ENCODE results near the gene EXOC6B.

The EXOC6B gene

GRCh38 chr2:72133721-72134407, 692.0 kb downstream of the EXOC6B start:
- TF ChIP-seq CTCF (IDR thresholded peaks at IDR 0.05; ENCODE audit: low read depth, low read length), result no peak
- no peak overlapping the region for H3K27ac ChIP-seq
- no peak for DNase-seq
- no peaks in the 10 kb centered on the region for H3K27me3 ChIP-seq (ENCODE audit: insufficient read depth, low read depth, severe bottlenecking)
- H3K4me3 ChIP-seq (ENCODE audit: low read depth, low read length), result no peak overlapping the region
- no peaks in the 10 kb centered on the region for H3K36me3 ChIP-seq
- no peaks in the 10 kb centered on the region for H3K9me3 ChIP-seq (ENCODE audit: severe bottlenecking)

GRCh38 chr2:72132981-72133720, 692.7 kb downstream of the EXOC6B start:
- Histone ChIP-seq H3K27ac (no peak overlapping the region), H3K27me3 (ENCODE audit: insufficient read depth, low read depth, severe bottlenecking) (no peaks in the 10 kb centered on the region), H3K4me3 (ENCODE audit: low read depth, low read length) (no peak overlapping the region), H3K9me3 (ENCODE audit: severe bottlenecking) (no peaks in the 10 kb centered on the region), H3K36me3 (no peaks in the 10 kb centered on the region)
- TF ChIP-seq CTCF (IDR thresholded peaks at IDR 0.05; ENCODE audit: low read depth, low read length), result no peak
- DNase-seq, result peak; percentile 6

- no peak for TF ChIP-seq CTCF (IDR thresholded peaks at IDR 0.05; ENCODE audit: low read depth, low read length)
Measured at GRCh38 chr2:72131916-72132841, 693.7 kb downstream of the EXOC6B start.

GRCh38 chr2:72131371-72131891, 694.4 kb downstream of the EXOC6B start:
- no peaks in the 10 kb centered on the region for H3K9me3 ChIP-seq (ENCODE audit: severe bottlenecking)
- DNase-seq, result no peak
- no peaks in the 10 kb centered on the region for H3K27me3 ChIP-seq (ENCODE audit: insufficient read depth, low read depth, severe bottlenecking)
- H3K4me3 ChIP-seq (ENCODE audit: low read depth, low read length), result no peak overlapping the region
- H3K36me3 ChIP-seq, result no peaks in the 10 kb centered on the region
- no peak for TF ChIP-seq CTCF (IDR thresholded peaks at IDR 0.05; ENCODE audit: low read depth, low read length)
- H3K27ac ChIP-seq, result no peak overlapping the region

More at GRCh38 chr2:72131916-72132841, 693.7 kb downstream of the EXOC6B start:
- no peaks in the 10 kb centered on the region for H3K9me3 ChIP-seq (ENCODE audit: severe bottlenecking)
- no peaks in the 10 kb centered on the region for H3K36me3 ChIP-seq
- DNase-seq, result peak; percentile 9
- H3K4me3 ChIP-seq (ENCODE audit: low read depth, low read length), result no peak overlapping the region
- no peaks in the 10 kb centered on the region for H3K27me3 ChIP-seq (ENCODE audit: insufficient read depth, low read depth, severe bottlenecking)
- no peak overlapping the region for H3K27ac ChIP-seq

- no peak overlapping the region for H3K27ac ChIP-seq
- no peaks in the 10 kb centered on the region for H3K36me3 ChIP-seq
- H3K27me3 ChIP-seq (ENCODE audit: insufficient read depth, low read depth, severe bottlenecking), result no peaks in the 10 kb centered on the region
- H3K9me3 ChIP-seq (ENCODE audit: severe bottlenecking), result no peaks in the 10 kb centered on the region
- H3K4me3 ChIP-seq (ENCODE audit: low read depth, low read length), result no peak overlapping the region
- TF ChIP-seq CTCF (IDR thresholded peaks at IDR 0.05; ENCODE audit: low read depth, low read length), result no peak
- DNase-seq, result peak; percentile 5
Measured at GRCh38 chr2:72130659-72131360, 695.0 kb downstream of the EXOC6B start.
